Mesendoderm (in vitro differentiated cells): Measurements from ENCODE around the gene NSDHL.
A peak's percentile ranks its signal among the peaks of the same experiment; 100 is the strongest.

Source experiments
- DNase-seq: peaks from one replicate; pipeline ENCODE4 v3.0.0; 2013
- H2AK5ac ChIP-seq: 2 replicates; pipeline ENCODE4 v1.6.1; 2013; ENCODE audit warnings: low read length, inconsistent platforms
- H2BK120ac ChIP-seq: 2 replicates; pipeline ENCODE4 v1.6.1; 2013; ENCODE audit warnings: low read depth, mild to moderate bottlenecking, low read length, moderate library complexity, mixed read lengths
- H2BK15ac ChIP-seq: replicated peaks from 2 replicates; pipeline ENCODE4 v1.6.1; 2013; ENCODE audit warnings: low read depth, mild to moderate bottlenecking, moderate library complexity
- H2BK5ac ChIP-seq: 2 replicates; pipeline ENCODE4 v1.6.1; 2013; ENCODE audit warnings: low read length, inconsistent platforms
- H3K18ac ChIP-seq: 2 replicates; pipeline ENCODE4 v1.6.1; 2013; ENCODE audit warnings: mild to moderate bottlenecking, low read length, mixed read lengths
- H3K23ac ChIP-seq: one replicate; pipeline ENCODE4 v1.6.1; 2013; ENCODE audit warnings: low read length
- H3K27ac ChIP-seq: 2 replicates; pipeline ENCODE4 v1.5.1; 2013; ENCODE audit warnings: low read depth, mild to moderate bottlenecking, inconsistent platforms, low read length, moderate library complexity
- H3K27me3 ChIP-seq: 2 replicates; pipeline ENCODE4 v1.6.1; 2013; ENCODE audit warnings: low read length, control low read depth, mild to moderate bottlenecking, inconsistent platforms; ENCODE audit not compliant: insufficient read depth, poor library complexity
- H3K36me3 ChIP-seq: 2 replicates; pipeline ENCODE4 v1.6.1; 2013; ENCODE audit warnings: low read length, inconsistent platforms; ENCODE audit not compliant: control insufficient read depth, insufficient read depth
- H3K4ac ChIP-seq: one replicate; pipeline ENCODE4 v1.6.1; 2013; ENCODE audit warnings: low read depth, mild to moderate bottlenecking, low read length, moderate library complexity
- H3K4me1 ChIP-seq: 2 replicates; pipeline ENCODE4 v1.6.1; 2013; ENCODE audit warnings: low read depth, low read length, inconsistent platforms; ENCODE audit not compliant: control insufficient read depth
- H3K4me2 ChIP-seq: 2 replicates; pipeline ENCODE4 v1.6.1; 2013; ENCODE audit warnings: low read length
- H3K4me3 ChIP-seq: 2 replicates; pipeline ENCODE4 v1.5.1; 2013; ENCODE audit warnings: mild to moderate bottlenecking, low read length
- H3K56ac ChIP-seq: one replicate; pipeline ENCODE4 v1.6.1; 2013; ENCODE audit warnings: low read length
- H3K79me1 ChIP-seq: 2 replicates; pipeline ENCODE4 v1.6.1; 2013; ENCODE audit warnings: low read length, inconsistent platforms
- H3K79me2 ChIP-seq: 2 replicates; pipeline ENCODE4 v1.6.1; 2013; ENCODE audit warnings: mild to moderate bottlenecking, low read length; ENCODE audit not compliant: control insufficient read depth, insufficient read depth
- H3K9ac ChIP-seq: 2 replicates; pipeline ENCODE4 v1.6.1; 2013; ENCODE audit warnings: low read length, inconsistent platforms
- H4K5ac ChIP-seq: one replicate; pipeline ENCODE4 v1.6.1; 2013; ENCODE audit warnings: low read length
- H4K8ac ChIP-seq: one replicate; pipeline ENCODE4 v1.6.1; 2013; ENCODE audit warnings: low read depth, mild to moderate bottlenecking, control low read depth, low read length, moderate library complexity
- WGBS: extraction: QIAGEN DNeasy Blood & Tissue Kit; methylation state at CpG from one replicate; pipeline ENCODE4 v1.1.7; 2013; ENCODE audit warnings: low lambda C conversion rate, missing lambda C conversion rate; ENCODE audit not compliant: insufficient coverage; ENCODE audit errors: extremely low coverage; 5-methylcytosine and 5-hydroxymethylcytosine counted together

The NSDHL gene

GRCh38 chrX:152913346-152913745 lies 82.5 kb downstream of the NSDHL start:
- no peak overlapping the region for H4K8ac ChIP-seq
- no peak overlapping the region for H2BK5ac ChIP-seq
- no peaks in the 10 kb centered on the region for H3K4me1 ChIP-seq
- H3K18ac ChIP-seq: no peak overlapping the region
- H3K56ac ChIP-seq: no peak overlapping the region
- H3K4ac ChIP-seq: no peak overlapping the region
- H3K27me3 ChIP-seq: no peaks in the 10 kb centered on the region
- DNase-seq: no peak
- H2AK5ac ChIP-seq: no peak overlapping the region
- no peaks in the 10 kb centered on the region for H3K79me1 ChIP-seq
- no peak overlapping the region for H3K9ac ChIP-seq
- no peak overlapping the region for H3K4me3 ChIP-seq
- no peak overlapping the region for H3K4me2 ChIP-seq
- H3K36me3 ChIP-seq: no peaks in the 10 kb centered on the region
- H2BK15ac ChIP-seq: no peak overlapping the region
- no peak overlapping the region for H4K5ac ChIP-seq
- no CpG with 5 or more reads among the region's 10 CpGs for WGBS
- H2BK120ac ChIP-seq: no peak overlapping the region
- H3K27ac ChIP-seq: no peak overlapping the region
- H3K79me2 ChIP-seq: no peaks in the 10 kb centered on the region
- no peak overlapping the region for H3K23ac ChIP-seq

- H3K27me3 ChIP-seq: no peaks in the 10 kb centered on the region
- H3K27ac ChIP-seq: no peak overlapping the region
- H3K4ac ChIP-seq: no peak overlapping the region
- WGBS: no CpG with 5 or more reads among the region's 6 CpGs
- no peak overlapping the region for H3K23ac ChIP-seq
- no peak overlapping the region for H3K4me3 ChIP-seq
- no peak overlapping the region for H3K9ac ChIP-seq
- H2BK120ac ChIP-seq: no peak overlapping the region
- no peak overlapping the region for H3K56ac ChIP-seq
- no peak overlapping the region for H4K8ac ChIP-seq
- no peak overlapping the region for H4K5ac ChIP-seq
- H3K79me2 ChIP-seq: no peaks in the 10 kb centered on the region
- DNase-seq: no peak
- H3K4me1 ChIP-seq: no peaks in the 10 kb centered on the region
- H3K18ac ChIP-seq: no peak overlapping the region
- H2AK5ac ChIP-seq: no peak overlapping the region
- no peak overlapping the region for H2BK5ac ChIP-seq
- no peak overlapping the region for H2BK15ac ChIP-seq
- H3K4me2 ChIP-seq: no peak overlapping the region
- H3K79me1 ChIP-seq: no peaks in the 10 kb centered on the region
- no peaks in the 10 kb centered on the region for H3K36me3 ChIP-seq
Observed at GRCh38 chrX:152913910-152914309, 83.0 kb downstream of the NSDHL start.

DNA sequence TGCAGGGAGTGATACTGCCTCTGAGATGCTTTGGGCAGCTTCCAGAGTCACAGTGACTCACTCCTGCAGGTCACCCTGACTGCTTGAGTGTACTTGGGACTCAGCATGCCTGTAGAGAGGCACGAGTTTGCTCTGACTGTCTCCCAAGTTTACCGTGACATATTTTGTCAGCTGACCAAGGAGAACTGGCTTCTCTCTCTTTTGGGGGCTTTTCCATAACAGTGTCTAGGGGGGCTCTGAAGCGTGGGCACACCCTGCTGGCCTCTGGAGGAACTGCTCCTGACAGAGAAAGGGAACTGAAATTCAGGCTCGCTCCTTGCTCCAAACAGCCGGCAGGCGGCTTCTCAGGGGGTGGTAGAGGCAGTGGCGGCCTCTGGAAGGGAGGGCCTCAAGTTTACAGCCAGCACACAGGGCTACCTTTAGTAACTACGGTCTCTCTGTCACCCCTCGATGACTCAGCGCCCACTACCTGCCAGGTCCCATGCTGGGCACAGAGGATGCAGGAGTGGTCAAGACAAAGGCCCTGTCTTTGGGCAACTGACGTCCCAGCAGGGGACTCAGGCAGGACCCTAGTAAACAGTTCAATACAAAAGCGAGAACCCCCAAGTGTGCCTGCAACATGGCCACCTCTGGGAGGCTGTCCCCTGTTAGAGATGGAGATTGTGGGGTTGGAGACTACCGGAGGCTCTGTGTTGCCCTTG lies 84.8 kb downstream of the NSDHL start:
- no peak overlapping the region for H3K4ac ChIP-seq
- no peak overlapping the region for H2BK120ac ChIP-seq
- H3K36me3 ChIP-seq: no peaks in the 10 kb centered on the region
- no peak overlapping the region for H3K23ac ChIP-seq
- no peak overlapping the region for H3K18ac ChIP-seq
- no peak overlapping the region for H4K5ac ChIP-seq
- no peak overlapping the region for H4K8ac ChIP-seq
- peak; percentile 67 for DNase-seq
- no CpG with 5 or more reads among the region's 13 CpGs for WGBS
- H3K79me2 ChIP-seq: no peaks in the 10 kb centered on the region
- no peak overlapping the region for H3K4me3 ChIP-seq
- H3K4me2 ChIP-seq: no peak overlapping the region
- no peak overlapping the region for H2AK5ac ChIP-seq
- no peaks in the 10 kb centered on the region for H3K4me1 ChIP-seq
- no peak overlapping the region for H3K9ac ChIP-seq
- H2BK15ac ChIP-seq: no peak overlapping the region
- H2BK5ac ChIP-seq: no peak overlapping the region
- no peaks in the 10 kb centered on the region for H3K79me1 ChIP-seq
- H3K27ac ChIP-seq: no peak overlapping the region
- no peaks in the 10 kb centered on the region for H3K27me3 ChIP-seq
- H3K56ac ChIP-seq: no peak overlapping the region

GRCh38 chrX:152917656-152918579 lies 87.1 kb downstream of the NSDHL start:
- Histone ChIP-seq H3K23ac (no peak overlapping the region), H3K27me3 (no peaks in the 10 kb centered on the region), H3K4ac (no peak overlapping the region), H4K5ac (no peak overlapping the region), H3K4me2 (no peak overlapping the region), H3K79me2 (no peaks in the 10 kb centered on the region), H2BK5ac (no peak overlapping the region), H3K56ac (no peak overlapping the region), H2BK120ac (no peak overlapping the region), H2BK15ac (no peak overlapping the region), H3K36me3 (no peaks in the 10 kb centered on the region), H3K4me1 (no peaks in the 10 kb centered on the region), H3K79me1 (no peaks in the 10 kb centered on the region), H2AK5ac (no peak overlapping the region), H3K4me3 (no peak overlapping the region), H3K27ac (no peak overlapping the region), H3K18ac (no peak overlapping the region), H3K9ac (no peak overlapping the region), H4K8ac (no peak overlapping the region)
- no peak for DNase-seq
- no CpG with 5 or more reads among the region's 21 CpGs for WGBS

GRCh38 chrX:152918707-152919106 lies 87.8 kb downstream of the NSDHL start:
- no peaks in the 10 kb centered on the region for H3K79me2 ChIP-seq
- no peak overlapping the region for H4K5ac ChIP-seq
- WGBS: no CpG with 5 or more reads among the region's 7 CpGs
- H2AK5ac ChIP-seq: no peak overlapping the region
- no peaks in the 10 kb centered on the region for H3K36me3 ChIP-seq
- no peak overlapping the region for H3K4me3 ChIP-seq
- no peak overlapping the region for H3K4ac ChIP-seq
- no peak overlapping the region for H3K9ac ChIP-seq
- no peak overlapping the region for H3K27ac ChIP-seq
- no peak overlapping the region for H2BK5ac ChIP-seq
- H2BK120ac ChIP-seq: no peak overlapping the region
- no peak overlapping the region for H3K23ac ChIP-seq
- no peak overlapping the region for H3K56ac ChIP-seq
- H4K8ac ChIP-seq: no peak overlapping the region
- H2BK15ac ChIP-seq: no peak overlapping the region
- H3K27me3 ChIP-seq: no peaks in the 10 kb centered on the region
- no peaks in the 10 kb centered on the region for H3K4me1 ChIP-seq
- H3K4me2 ChIP-seq: no peak overlapping the region
- no peak for DNase-seq
- H3K18ac ChIP-seq: no peak overlapping the region
- no peaks in the 10 kb centered on the region for H3K79me1 ChIP-seq
